Renal pelvis (tissue), 12 donors: Measurements from ENCODE around the gene EFS. TPM values are rescaled to one million over a fixed set of nuclear protein-coding genes. Genes with fewer than 3 reads are reported as not detected.
A peak's percentile ranks its signal among the peaks of the same experiment; 100 is the strongest.

Source experiments
- DNase-seq: peaks from one replicate; pipeline ENCODE4 v3.0.0-alpha.2; 2013
- long read RNA-seq, 16 experiments: transcript quantifications; one replicate each; lab custom pipeline, GENCODE V29; 2026
- polyA plus RNA-seq, 3 donors: library from polyadenylated mRNA; unstranded; fragments of 120-200 nt; gene quantifications; one replicate each; pipeline ENCODE4 v1.2.1, GENCODE V29; 2013; ENCODE audit not compliant: insufficient read length in 3 of 3

EFS gene, protein sequence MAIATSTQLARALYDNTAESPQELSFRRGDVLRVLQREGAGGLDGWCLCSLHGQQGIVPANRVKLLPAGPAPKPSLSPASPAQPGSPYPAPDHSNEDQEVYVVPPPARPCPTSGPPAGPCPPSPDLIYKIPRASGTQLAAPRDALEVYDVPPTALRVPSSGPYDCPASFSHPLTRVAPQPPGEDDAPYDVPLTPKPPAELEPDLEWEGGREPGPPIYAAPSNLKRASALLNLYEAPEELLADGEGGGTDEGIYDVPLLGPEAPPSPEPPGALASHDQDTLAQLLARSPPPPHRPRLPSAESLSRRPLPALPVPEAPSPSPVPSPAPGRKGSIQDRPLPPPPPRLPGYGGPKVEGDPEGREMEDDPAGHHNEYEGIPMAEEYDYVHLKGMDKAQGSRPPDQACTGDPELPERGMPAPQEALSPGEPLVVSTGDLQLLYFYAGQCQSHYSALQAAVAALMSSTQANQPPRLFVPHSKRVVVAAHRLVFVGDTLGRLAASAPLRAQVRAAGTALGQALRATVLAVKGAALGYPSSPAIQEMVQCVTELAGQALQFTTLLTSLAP
- polyA plus RNA-seq: 10 to 100 TPM; 41.1 to 55.6 (median 45.5) TPM
- long read RNA-seq, donor 1, partial matches to known transcripts: 12 of 16 reads
- long read RNA-seq, donor 1, other reads (novel, unspliced or antisense): 0 of 16 reads
- long read RNA-seq, donor 2, transcript EFS-201 (6 exons, 3,118 nt): major isoform, 5 of 75 reads
- long read RNA-seq, donor 2, partial matches to known transcripts: 69 of 75 reads
- long read RNA-seq, donor 2, other reads (novel, unspliced or antisense): 0 of 75 reads
- long read RNA-seq, donor 3, partial matches to known transcripts: 49 of 55 reads
- long read RNA-seq, donor 3, other reads (novel, unspliced or antisense): 0 of 55 reads
- long read RNA-seq, donor 4, partial matches to known transcripts: 66 of 72 reads
- long read RNA-seq, donor 4, other reads (novel, unspliced or antisense): 0 of 72 reads
- long read RNA-seq, donor 5, partial matches to known transcripts: 6 of 7 reads
- long read RNA-seq, donor 5, other reads (novel, unspliced or antisense): 0 of 7 reads
- long read RNA-seq, donor 6, transcript EFS-201 (6 exons, 3,118 nt): major isoform, 7 of 59 reads
- long read RNA-seq, donor 6, partial matches to known transcripts: 52 of 59 reads
- long read RNA-seq, donor 6, other reads (novel, unspliced or antisense): 0 of 59 reads
- long read RNA-seq, donor 7, partial matches to known transcripts: 43 of 48 reads
- long read RNA-seq, donor 7, other reads (novel, unspliced or antisense): 0 of 48 reads
- long read RNA-seq, donor 8, transcript EFS-201 (6 exons, 3,118 nt): major isoform, 7 of 50 reads
- long read RNA-seq, donor 8, partial matches to known transcripts: 43 of 50 reads
- long read RNA-seq, donor 8, other reads (novel, unspliced or antisense): 0 of 50 reads
- long read RNA-seq, donor 9, partial matches to known transcripts: 36 of 40 reads
- long read RNA-seq, donor 9, other reads (novel, unspliced or antisense): 0 of 40 reads
- long read RNA-seq, donor 10, partial matches to known transcripts: 39 of 40 reads
- long read RNA-seq, donor 10, other reads (novel, unspliced or antisense): 0 of 40 reads
- long read RNA-seq, donor 11, partial matches to known transcripts: 0 of 5 reads
- long read RNA-seq, donor 11, other reads (novel, unspliced or antisense): 0 of 5 reads
- long read RNA-seq, donor 12, transcript EFS-201 (6 exons, 3,118 nt): major isoform, 9 of 90 reads
- long read RNA-seq, donor 12, partial matches to known transcripts: 81 of 90 reads
- long read RNA-seq, donor 12, other reads (novel, unspliced or antisense): 0 of 90 reads
- long read RNA-seq, donor 13, partial matches to known transcripts: 7 of 9 reads
- long read RNA-seq, donor 13, other reads (novel, unspliced or antisense): 0 of 9 reads
- long read RNA-seq, donor 14: 0 reads
- long read RNA-seq, donor 15: 0 reads
- long read RNA-seq, donor 16, transcript EFS-201 (6 exons, 3,118 nt): major isoform, 6 of 29 reads
- long read RNA-seq, donor 16, transcript EFS-202 (5 exons, 2,704 nt): minor isoform, 5 of 29 reads
- long read RNA-seq, donor 16, partial matches to known transcripts: 18 of 29 reads
- long read RNA-seq, donor 16, other reads (novel, unspliced or antisense): 0 of 29 reads

DNA sequence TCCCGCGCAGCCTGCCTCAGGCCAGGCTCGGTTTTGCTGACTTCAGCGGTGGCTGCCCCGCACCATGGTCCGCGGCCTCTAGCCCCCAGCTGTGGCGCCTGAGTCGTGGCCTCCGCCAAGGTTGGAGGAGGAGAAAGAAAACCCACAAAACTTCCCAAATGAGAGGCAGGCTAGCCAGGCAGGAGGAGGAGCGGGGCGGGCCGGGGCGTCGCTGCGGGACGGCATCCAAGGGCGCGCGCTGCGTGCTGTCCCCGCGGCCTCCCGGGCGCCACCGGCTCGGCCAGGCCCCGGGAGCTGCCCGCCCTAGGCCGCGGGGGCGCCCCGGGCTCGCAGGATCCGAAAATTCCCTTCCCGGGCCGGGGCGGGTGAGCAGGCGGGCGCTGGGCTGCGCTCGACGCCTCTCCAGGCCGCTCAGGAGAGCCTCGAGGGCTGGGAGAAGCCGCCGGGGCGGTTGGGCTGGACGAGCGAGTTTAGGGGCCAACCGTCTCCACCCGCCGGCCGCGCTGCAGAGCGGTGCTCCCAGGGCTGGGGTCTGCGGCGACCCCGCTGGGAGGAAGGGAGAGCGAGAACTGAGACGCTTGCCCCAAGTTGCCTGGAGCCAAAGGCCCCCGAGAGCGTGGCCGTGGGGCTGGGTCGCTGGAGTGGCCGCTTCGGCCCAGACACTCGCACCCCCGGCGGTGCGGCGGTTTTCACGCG lies at the start of gene EFS:
Gene EFS (minus strand): TSS at position 137 of the 696 bp plus-strand sequence. CDS start 147 bp downstream, outside the sequence.
- DNase-seq: peak; percentile 35

DNA sequence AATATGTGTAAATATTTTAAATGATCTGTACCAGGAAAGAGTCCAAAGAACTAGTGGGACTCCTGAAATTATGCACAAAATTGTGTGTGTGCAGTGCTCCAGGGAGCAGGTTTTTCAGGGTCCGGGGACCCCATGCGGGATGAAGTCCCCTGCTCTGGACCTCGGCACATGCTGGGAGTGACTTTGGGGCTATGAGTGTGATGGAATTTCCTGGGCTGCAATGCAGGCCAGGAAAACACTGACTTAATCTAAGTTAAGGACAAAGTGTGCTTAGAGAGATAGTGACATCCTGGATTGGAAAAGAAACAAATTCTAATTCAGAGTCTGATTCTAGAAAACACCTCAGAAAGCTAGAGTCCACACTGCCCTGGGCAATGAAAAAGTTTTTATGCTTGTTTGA lies 49.3 kb upstream of the EFS start:
- no peak for DNase-seq

DNA sequence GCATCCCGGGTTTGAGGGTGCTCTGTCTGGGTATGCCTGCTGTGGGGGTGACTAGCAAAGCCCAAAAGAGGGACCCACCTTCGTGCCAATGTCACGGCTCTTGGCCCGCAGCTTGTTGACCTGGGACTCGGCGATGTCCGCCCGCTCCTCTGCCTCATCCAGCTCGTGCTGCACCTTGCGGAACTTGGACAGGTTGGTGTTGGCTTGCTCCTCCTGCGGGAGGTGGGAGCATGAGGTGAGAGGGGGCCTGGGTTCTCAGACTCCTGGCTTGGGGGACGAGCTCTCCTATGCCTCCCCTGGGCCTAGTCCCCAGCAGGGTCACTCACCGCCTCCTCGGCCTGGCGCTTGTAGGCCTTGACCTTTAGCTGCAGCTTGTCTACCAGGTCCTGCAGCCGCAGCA lies 48.7 kb upstream of the EFS start:
- no peak for DNase-seq

DNA sequence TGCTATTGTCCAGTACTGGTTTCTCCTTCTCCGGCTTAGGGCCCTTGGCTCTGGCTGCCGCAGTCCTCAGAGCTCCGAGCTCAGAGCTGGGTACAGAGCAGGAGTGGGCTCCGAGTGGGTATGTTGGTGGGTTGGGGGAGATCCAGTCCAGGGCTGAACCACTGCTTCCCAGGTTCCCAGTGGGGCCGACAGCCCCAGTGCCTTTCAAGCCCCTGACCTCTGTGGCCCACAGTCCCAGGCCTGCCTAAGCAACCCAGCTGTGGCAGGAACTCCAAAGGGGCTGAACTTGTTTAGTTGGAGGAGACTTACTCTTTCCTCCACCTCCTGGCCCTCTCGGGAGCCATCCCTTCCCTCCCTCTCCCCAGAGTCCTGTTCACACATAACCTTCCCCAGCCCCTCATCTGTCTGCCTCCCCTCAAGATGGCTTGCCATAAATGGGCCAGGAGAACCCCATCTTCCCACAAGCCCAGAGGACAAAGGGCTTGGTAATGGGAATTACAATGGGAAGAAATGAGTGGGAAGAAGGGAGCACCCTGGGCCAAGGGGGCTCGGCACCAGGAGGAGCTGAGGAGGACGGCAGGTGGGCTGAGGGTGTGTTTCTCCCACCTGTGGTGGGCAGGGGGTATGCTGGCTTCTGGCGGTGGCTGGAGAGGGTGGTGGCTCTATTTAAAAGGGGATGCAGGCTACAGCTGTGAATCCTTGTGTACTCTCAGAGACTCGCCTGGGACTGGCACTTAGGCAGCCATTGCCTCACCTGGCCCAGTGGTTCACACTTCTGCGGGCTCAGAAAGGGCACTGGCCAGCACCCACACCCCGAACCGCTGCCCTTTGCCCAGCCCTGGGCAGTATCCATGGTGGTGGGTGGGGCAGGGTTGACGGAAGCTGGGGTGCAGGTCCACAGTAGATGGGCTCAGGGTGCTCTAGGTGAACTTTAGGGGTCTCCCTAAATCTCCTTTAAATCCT lies 46.9 kb upstream of the EFS start:
- no peak for DNase-seq

DNA sequence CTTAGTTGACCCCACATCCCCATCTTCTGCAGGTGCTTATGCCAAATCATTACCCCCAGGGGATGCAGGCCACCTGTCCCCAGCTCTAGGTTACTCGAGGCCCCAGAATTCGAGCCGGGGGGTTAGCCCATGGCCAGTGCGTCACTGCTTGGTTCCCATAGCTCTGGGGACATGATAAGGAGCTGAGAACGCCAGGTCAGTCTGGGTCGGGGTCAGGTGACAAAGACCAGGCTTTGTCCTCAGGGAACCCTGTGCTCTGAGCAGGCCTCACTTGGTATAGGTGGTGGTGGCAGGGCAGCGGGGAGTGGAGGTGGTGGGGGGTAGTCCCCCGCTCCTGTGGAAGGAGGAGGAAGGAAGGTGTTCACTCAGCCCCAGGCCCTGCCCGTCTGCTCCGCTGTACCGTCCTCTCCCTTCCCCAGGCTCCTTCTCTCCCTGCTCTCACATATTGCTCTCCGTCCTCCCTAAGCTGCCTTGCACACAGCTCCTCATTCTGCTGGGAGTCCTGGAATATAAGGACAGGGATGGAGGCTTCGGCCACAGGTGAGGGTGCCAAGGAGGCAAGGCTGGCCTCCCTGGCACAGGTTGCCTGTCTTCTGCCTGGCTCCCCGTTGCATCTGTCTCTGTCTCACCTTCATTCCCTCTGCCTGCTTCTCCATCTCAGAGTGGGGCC lies 45.1 kb upstream of the EFS start:
- no peak for DNase-seq

DNA sequence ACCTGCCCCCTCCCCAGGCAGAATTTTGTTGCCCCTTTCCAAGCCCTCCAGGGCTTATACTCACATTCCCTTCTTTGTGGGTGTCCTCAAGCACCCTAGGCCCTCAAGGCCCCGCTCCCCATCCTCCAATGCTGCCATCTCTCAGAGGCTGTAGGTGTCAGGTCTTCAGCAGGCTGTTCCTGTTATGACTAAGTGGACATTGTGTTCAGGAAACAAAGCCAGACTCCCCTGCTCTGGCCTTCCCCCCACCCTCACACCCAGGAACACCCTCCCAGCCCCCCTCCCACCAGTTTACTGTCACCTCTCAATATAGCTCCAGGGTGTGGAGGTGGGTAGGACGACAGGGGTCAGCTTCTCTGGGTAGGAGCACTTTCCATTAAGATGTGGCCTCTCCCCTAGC lies 44.5 kb upstream of the EFS start:
- no peak for DNase-seq

DNA sequence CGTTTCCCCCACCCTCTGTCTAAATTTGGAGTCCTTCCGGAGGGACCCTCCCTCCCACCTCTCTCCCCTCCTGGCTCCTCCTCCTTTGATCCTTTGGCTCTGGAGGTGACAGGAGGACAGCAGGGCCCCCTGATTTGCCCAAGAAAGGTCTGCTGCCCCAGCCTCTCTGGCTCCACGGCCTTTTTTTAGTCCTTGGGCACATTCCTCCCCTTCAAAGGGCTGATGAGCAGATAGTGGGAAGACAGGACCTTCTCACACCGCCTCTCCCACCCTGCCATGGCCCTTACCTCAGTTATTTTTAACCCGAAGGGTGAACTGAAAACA lies 43.3 kb upstream of the EFS start:
- no peak for DNase-seq

- no peak for DNase-seq
Measured at GRCh38 chr14:23407516-23408306, 42.7 kb upstream of the EFS start, which contains the start of gene MYH6. Gene MYH6, minus strand, starts transcription at chr14:23408273. Its CDS starts 1,050 bp downstream, at chr14:23407223.

DNA sequence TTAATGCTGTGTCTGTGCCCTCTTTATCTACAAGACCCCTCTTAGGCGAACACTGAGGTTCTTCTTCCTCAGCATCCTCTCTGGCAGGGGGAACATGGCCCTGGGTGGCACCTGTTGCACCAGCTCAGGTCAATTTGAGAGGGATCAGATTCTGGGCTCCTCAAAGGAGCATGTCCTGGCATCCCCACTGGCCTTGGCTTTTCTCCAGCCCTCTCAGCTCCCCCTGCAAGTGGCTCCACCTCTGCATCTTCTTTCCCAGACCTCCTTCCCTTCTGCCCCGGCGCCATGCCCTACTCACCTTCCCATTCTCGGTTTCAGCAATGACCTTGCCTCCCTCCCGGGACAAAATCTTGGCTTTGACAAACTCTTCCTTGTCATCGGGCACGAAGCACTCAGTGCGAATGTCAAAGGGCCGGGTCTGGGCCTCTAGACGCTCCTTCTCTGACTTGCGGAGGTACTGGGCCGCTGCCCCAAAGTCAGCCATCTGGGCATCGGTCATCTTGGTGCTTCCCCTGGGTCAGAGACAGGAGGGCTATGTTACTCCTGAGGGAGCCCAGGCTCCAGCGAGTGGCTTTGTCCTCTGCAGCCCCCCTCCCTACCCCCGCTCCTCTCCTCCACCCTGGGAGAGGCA lies 41.9 kb upstream of the EFS start:
- DNase-seq: no peak

DNA sequence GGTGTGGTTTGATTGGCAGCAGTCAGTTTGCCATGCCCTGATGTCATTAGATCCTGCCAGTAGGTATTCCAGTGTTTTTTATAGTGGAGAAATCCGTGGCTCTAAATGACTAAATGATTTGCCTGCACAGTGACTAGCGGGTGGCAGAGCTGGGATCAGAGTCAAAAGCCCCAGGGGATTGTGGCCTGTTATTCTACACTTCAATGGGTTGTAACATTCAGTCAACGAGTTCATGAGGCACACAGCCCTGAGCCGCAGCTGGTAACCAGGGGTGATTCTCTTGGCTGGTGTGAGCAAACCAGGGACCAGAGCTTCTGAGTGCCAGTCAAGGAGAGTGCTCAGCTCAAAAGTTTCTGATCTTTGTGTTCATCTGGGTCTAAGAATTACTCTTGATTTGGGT lies 41.3 kb upstream of the EFS start:
- no peak for DNase-seq

DNA sequence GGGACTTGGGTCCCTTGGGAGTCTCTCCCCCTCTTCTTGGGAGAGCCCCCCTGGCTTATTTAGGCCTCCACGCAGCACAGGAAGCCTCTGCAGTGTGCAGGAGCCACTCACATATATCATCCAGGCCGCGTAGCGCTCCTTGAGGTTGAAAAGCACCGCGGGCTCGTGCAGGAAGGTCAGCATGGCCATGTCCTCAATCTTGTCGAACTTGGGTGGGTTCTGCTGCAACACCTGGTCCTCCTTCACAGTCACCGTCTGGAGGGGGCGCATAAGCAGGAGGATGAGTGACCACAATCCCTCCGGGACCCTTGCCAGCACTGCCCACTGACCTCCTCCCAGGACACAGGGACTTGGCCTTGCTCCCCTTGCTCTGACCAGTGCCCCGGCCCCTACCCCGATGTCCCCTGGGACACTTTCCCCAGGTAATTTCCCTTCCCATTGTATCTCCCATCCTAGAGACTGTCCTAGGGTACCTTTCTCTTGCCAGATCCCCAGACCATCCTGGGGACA lies 40.6 kb upstream of the EFS start:
- no peak for DNase-seq

DNA sequence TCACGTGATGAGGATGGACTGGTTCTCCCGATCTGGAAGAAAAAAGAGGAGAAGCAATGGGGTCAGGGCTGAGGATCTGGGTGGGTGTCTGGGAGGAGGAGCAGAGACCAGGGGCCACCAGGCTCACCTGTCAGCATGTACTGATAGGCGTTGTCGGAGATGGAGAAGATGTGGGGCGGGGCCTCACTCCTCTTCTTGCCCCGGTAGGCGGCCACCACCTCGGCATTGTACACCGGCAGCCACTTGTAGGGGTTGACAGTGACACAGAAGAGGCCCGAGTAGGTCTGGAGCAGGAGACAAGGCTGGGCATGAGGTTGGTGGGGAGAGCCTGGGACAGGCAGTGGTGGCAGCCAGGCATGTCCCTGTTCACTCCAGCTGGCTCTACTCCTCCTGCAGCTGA lies 40.1 kb upstream of the EFS start:
- DNase-seq: no peak

DNA sequence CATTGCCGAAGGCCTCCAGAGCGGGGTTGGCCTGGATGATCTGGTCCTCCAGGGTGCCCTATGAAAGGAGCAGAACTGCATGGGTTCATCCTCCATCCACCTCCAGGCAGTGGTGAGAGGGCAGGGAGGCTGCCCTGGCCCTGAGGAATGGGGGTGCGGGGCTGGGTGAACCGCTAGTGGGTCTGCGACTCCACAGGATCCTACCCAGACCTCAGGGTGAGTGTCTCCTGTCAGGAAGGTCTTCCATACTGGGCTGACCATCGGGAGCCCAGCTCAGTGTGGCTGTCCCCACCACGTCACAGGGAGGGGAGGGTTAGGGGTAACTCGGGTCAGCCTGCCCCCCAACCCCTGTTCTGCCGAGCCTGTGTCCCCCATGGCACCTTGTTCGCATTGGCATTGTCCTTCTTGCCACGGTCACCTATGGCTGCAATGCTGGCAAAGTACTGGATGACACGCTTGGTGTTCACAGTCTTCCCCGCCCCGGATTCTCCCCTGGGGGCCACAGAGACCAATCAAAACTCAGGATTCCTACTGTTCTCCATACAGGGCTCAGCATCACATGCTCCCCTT lies 39.4 kb upstream of the EFS start:
- no peak for DNase-seq

DNA sequence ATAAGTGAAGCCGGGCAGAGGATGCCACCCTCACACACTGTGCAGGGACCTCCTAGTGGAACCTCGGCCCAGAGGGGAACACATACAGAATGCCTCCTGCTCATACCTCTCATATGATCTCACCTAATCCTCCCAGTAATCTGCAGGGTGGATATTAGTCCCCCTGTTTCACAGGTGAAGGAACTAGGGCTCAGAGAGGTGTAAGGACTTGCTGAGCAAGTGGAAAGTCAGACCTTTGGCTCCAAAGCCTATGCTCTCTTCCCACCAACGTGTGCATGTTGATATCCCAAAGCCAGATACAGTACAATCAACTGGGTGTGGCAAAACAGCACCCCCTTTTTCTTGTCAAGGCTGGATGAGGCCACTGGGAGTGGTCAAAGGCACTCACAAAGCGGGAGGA lies 38.9 kb upstream of the EFS start:
- no peak for DNase-seq

- no peak for DNase-seq
Measured at GRCh38 chr14:23403139-23403438, 38.1 kb upstream of the EFS start.
